ENCODE results near the gene MARCHF10. TPM values are rescaled to one million over a fixed set of nuclear protein-coding genes. Genes with fewer than 3 reads are reported as not detected.

The MARCHF10 gene
- total and polyA plus RNA-seq, 2 donors (not counting 3 experiments of a cell fraction or from before 2014, with no cell fraction given): 0.11 TPM; not detected in 1

- TF ChIP-seq JUN (IDR thresholded peaks at IDR 0.05; ENCODE audit: borderline replicate concordance, insufficient read depth, insufficient read length, low read depth): no peak
- TF ChIP-seq CTCF (IDR thresholded peaks at IDR 0.05; ENCODE audit: extremely low read depth in 1 of 2, insufficient read depth in 1 of 2, low read depth in 1 of 2, low read length in 2 of 2): no peak
- no peak for TF ChIP-seq MYC (IDR thresholded peaks at IDR 0.05; ENCODE audit: low read depth, low read length)
- TF ChIP-seq MAX (IDR thresholded peaks at IDR 0.05; ENCODE audit: insufficient read depth, insufficient read length): no peak
- TF ChIP-seq FOS (IDR thresholded peaks at IDR 0.05; ENCODE audit: borderline replicate concordance, insufficient read depth, low read length): no peak
- TF ChIP-seq POLR2A (IDR thresholded peaks at IDR 0.05; ENCODE audit: low read depth, low read length): no peak
- TF ChIP-seq GATA2 (IDR thresholded peaks at IDR 0.05; ENCODE audit: insufficient read depth, insufficient read length, low read depth, low read length): no peak
- TF ChIP-seq POLR2AphosphoS5 (IDR thresholded peaks at IDR 0.05; ENCODE audit: insufficient read depth, low read depth, low read length): no peak
- no peak for TF ChIP-seq EZH2 (IDR thresholded peaks at IDR 0.05; ENCODE audit: borderline replicate concordance, low read depth, low read length, severe bottlenecking)
- H3K27me3 ChIP-seq (ENCODE audit: control insufficient read depth in 2 of 2, insufficient read depth in 2 of 2, low read length in 2 of 2): peaks cover 0 to 4% of the 10 kb centered on the region in 2 experiments
- H3K36me3 ChIP-seq (ENCODE audit: control insufficient read depth in 2 of 2, extremely low read depth in 1 of 2, insufficient read depth in 2 of 2, low read length in 2 of 2): no peaks in the 10 kb centered on the region
- DNase-seq (ENCODE audit: low read depth, low spot score) (no peak), FAIRE-seq (no peak)
- H3K4me3 ChIP-seq (replicated peaks in 1 of 3; ENCODE audit: insufficient read depth in 1 of 3, low read depth in 1 of 3, low read length in 3 of 3): no peak overlapping the region
- CTCF ChIA-PET: no interaction called here
- dilution Hi-C loops (cut with MboI; ENCODE audit: extremely low pct_ligation_motif_present, low sequenced_read_pairs): no loop called here
- H3K9ac ChIP-seq (replicated peaks; ENCODE audit: extremely low read depth, insufficient read depth, low read length): no peak overlapping the region
- no peaks in the 10 kb centered on the region for H3K4me1 ChIP-seq (ENCODE audit: control insufficient read depth, extremely low read depth, insufficient read depth, low read length)
- no peaks in the 10 kb centered on the region for H4K20me1 ChIP-seq (replicated peaks; ENCODE audit: control insufficient read depth, extremely low read depth, insufficient read depth, low read length)
- no peak overlapping the region for H3K27ac ChIP-seq (ENCODE audit: insufficient read depth, low read depth, low read length)
- no peaks in the 10 kb centered on the region for H3K79me2 ChIP-seq (ENCODE audit: control insufficient read depth, insufficient read depth, low read length)
- POLR2A ChIA-PET: no interaction called here
- no TSS peak for BruUV-seq (replicated peaks)
- no peaks in the 10 kb centered on the region for H3K9me3 ChIP-seq (replicated peaks; ENCODE audit: control insufficient read depth, insufficient read depth, low read length)
- no peaks in the 10 kb centered on the region for H3K9me1 ChIP-seq (replicated peaks; ENCODE audit: control insufficient read depth, extremely low read depth, insufficient read depth, low read length)
- intact Hi-C loops (cut with micrococcal nuclease): no loop called here
- H3K4me2 ChIP-seq (ENCODE audit: insufficient read depth, low read length): no peak overlapping the region
- no peak overlapping the region for H2AFZ ChIP-seq (ENCODE audit: low read depth, low read length)
Observed at GRCh38 chr17:62745806-62746205, 62.3 kb downstream of the MARCHF10 start.
